GM18508 (cell line): ENCODE data around the gene CRTC2.

Experiments used
- ATAC-seq: cut with Tn5 transposase; IDR thresholded peaks from one replicate; pipeline ENCODE4 v1.9.1; 2021; ENCODE audit warnings: moderate number of reproducible peaks; ENCODE audit not compliant: insufficient read depth, unreplicated experiment

CRTC2 gene

DNA sequence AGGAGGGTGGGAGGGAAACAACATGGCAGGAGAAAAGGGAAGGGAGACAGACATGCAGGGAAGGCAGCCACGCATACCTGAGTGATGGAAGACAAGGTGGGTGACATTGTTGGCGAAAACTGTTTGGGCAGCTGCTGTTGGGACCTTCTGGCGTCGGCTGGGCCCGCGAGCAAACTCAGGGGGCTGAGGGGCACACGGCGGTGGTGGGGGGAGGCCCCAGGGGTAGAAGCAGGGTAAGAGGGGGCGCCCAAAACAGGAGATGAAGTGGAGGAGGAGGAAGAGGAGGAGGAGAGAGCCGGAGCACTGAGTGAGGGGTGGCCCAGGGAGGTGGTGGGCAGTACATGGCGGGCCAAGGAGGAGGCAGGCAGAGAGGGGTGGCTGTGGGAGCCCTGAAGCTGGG, 7.2 kb downstream of the CRTC2 start:
- ATAC-seq, result no peak

DNA sequence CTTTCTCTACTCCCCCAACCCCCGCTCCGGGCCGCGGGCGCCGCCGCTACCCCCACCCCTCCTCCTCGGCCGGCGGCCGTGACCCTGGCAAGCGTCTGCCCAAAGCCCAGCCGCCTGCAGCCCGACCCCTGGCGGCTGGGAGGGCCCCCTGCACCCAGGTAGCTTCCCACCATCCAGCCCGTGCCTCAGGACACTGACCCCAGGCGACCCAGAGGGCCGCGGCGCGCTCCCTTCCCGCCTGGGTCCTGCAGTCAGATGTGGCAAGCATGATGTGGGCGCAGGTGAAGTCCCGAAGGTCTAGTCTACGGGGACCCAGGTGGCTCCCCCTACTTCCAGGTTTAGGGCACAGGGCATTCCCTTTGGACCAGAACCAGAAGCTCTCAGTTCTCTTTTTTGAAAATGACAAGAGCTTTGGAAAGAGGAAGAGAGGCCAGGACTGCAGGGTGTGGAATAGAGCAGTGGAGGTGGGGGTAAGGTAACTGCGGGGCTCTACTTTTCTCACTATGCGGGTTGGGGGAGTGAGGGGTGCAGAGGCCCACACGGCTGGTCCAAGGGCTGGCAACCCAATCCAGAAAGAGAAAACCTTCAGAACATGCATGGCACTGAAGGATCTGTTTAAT, 11.7 kb downstream of the CRTC2 start, which contains the start of gene DENND4B:
Gene DENND4B, minus strand, starts transcription at position 97 of the 620 bp plus-strand sequence. CDS start 2,344 bp downstream, outside the sequence.
- no peak for ATAC-seq

DNA sequence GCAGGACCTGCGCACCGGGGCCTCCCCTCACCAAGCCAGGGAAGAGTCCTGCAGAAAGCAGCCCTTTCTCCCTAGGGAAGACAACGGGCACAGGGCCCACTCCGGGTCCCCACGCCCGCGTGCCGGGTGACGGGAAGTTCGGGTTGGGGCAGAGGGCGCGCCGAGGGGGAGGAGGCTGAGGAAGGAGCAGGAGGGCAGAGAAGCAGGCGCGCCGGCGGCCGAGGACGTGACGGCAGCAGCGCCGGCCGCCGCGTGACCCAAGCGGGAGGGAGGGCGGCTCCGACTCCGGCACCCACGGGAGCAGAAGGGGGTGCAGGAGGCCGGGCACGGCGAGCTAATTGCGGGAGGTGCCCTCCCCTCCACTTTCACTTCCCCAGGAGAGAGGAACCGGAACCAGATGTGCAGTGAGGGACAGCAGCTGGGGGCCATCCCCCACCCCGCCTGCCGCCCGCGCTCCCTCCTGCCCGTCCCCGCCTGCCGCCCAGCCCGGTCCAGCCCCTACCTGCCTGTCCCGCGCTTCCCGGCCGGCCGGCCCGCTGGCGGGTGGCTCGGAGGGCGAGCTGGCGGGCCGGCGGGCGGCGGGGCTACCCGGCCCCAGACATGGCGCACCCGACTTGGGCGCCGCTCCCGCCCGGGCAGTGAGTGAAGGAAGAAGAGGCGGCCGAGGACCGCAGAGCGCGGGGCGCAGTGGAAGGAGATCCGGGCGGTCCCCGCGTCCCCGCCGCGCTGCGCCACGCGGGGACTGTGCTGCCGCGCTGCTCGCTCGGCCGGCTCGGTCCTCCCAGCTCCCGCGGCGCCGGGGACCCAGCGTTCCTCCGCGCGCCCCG, 12.4 kb downstream of the CRTC2 start:
- peak; percentile 42 for ATAC-seq

DNA sequence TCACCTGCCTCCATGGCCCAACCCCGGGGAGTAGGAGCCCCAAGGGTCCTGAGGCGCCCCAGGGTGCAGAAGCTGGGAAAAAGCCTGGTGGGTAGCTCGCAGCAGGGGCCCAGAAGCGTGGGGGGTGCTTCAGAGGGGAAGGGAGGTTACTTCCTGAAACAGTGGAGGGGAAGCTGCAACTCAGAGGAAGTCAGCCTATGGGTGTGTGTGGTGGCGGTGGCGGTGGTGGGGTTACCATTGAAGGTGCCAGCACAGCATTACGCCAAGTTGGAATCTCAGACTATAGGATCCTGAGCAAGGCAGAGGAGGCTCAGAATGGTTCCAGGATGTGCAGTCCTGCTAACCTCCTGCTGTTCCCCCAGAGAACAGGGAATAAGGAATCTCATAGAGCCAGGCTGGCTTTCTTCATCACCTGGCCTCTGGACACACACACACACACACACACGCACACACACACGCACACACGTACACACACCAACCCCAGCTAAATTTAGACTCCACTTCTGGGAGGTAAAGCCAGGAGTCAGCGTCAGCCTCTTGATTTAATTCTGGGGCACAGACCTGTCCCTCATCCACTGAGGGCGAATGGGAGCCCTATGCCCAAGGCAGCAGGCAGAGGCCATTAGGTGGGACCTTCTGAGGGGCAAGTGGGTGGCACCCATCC, 13.1 kb downstream of the CRTC2 start:
- no peak for ATAC-seq

DNA sequence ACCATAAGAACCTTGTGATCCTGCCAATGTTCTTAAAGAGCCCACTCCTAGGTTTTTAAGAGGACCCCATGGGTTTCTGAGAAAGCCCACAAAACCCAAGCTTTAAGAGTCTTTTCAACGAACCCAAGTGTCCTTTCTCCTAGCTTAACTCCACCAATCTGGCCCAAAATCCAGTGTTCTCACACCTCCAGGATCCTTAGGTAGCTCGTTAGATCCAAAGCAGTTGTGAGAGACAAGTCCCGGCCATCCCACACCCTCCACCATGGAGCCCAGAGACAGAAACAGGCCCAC, 13.6 kb downstream of the CRTC2 start:
- ATAC-seq, result no peak

DNA sequence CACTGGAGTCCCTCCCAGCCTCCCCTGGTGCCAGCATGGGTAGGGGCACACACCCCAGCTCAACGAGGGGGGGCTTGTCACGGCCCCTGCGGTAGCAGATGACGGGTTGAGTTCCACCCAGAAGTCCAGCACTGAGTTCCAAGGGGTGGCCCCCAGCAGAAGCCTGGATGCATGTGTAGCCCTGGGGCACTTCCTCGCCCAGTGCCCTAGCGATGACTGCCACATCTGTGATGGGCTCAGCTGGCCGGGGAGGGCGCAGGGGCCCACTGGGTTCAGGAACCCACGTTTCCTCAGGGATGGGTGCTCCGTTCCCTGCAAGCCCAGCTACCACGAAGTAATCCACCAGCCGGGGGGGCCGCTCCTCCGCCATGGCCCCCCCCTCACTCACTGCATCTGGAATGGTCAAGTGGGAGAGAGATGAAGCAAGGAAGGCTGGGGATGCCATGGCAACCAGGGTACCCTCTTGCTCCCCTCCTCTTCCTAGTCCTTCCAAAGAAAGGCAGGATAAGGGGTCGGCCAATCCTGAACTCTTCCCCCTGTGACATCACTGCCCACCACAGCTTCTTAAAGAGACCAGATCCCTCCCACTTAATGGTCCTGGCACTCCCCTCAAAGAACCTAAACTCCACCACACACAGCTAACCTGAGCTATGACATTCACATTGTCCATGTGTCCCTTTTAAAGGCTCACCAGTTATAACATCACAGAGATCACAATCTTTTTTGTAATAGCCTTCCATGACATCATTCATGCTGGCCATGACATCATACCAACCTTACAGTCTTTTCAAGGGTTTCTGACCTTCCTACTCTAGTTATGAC, 14.2 kb downstream of the CRTC2 start:
- ATAC-seq, result no peak

DNA sequence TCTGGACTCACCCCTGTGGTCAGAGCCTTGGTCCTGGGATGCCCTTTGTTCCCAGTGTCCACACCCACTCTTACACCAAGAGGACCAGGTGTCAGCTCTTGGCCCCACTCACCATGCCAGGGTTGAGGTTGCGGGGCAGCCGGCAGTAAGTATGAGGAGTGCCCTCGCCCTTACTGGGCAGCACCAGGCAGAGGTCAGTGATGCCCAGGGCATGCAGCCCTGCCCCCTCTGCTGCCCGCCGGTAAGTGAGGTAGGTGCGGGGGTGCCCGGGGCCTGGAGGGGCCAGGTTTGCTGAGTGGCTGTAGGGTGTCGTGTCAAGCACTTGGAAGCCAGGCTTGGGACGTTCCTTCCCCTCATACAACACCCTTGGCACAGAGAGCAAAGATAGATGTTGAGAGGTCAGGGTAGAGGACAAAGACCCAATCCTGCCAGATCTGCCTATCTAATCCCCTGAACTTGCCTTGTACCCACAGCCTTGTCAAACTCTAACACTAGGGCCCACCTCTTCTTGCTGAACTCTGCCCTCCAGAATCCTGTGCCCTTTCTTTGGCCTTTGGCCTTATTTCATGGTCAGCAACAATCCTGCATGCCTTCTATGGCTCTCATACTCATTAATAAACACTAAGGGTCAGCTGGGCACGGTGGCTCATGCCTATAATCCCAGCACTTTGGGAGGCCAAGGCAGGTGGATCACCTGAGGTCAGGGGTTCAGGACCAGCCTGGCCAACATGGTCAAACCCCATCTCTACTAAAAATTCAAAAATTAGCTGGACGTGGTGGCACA, 15.5 kb downstream of the CRTC2 start:
- no peak for ATAC-seq

DNA sequence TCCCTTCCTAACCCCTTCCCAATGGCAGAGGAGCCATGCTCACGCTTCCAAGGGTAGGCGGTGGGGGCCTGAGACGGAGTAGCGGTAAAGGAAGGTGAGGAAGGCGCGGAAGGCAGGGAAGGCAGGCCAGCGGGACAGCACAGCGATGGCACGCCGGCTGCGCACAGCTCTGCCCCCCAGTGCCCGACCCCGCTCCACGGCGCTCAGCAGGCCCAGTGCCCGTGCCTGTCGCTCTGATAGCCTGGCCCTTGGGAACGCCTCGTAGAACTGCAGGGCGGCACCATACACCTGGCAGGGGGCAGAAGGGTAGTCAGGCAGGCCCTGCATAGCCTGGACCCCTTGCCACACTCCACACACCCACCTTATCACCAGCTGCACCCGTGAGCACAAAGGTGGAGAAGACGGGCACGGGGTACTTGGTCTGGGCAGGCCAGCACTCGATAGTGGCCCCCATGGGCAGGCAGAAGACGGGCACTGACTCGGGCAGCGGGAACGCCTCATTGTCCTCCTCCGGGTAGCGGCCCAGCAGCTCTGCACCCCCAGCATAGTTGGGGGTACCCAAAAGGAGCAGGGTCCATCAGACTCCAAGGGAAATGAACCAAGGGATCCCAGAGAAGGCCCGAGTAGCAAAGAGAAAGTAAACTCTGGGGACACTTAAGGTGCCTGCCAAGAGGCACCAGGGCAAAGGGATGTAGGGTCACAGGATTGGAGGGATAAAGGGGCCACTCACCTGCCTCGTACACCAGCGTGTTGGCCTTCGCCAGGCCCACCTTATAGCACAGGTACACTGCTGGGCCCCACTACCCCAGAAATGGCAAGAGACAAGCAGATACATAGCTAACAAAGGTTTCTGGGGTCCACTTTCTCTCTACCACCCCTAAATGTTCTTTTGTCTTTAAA, 16.3 kb downstream of the CRTC2 start:
- ATAC-seq, result no peak

DNA sequence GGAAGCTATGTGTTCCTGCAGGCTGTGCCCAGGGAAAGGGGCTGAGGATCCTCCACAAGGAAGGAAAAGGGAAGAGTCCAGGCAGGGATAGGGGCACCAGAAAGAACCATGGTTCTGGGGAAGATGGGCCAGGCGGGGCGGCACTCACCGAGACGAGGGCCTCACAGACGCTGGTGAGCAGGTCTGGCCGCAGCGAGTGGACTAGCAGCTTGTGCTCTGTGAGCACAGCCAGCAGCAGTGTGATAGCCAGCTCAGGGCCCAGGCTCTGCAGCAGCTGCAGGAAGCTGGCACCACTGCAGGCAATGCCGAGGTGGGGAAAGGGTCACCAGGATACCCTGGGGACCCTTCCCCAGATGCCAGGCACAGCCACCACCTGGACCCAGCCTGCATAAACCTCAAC, 17.7 kb downstream of the CRTC2 start:
- no peak for ATAC-seq

DNA sequence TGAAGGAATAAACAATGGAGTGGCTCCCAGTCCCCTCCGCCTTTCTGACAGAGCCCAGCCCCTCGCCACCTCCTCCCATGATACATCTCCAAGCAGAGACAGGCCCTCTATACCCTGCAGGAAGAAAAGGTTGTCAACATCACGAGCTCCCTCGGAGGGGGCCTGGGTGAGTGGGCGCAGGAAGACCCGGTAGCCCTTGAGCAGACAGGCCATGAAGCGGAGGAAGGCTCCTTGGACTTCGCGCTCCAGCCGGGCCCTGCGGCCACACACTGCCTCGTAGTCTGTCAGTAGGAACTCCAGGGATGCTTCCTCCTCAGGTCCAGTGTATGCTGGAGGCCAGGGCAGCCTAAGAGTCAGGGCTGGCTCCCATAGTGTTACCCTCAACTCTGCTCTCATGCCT, 18.9 kb downstream of the CRTC2 start:
- no peak for ATAC-seq

DNA sequence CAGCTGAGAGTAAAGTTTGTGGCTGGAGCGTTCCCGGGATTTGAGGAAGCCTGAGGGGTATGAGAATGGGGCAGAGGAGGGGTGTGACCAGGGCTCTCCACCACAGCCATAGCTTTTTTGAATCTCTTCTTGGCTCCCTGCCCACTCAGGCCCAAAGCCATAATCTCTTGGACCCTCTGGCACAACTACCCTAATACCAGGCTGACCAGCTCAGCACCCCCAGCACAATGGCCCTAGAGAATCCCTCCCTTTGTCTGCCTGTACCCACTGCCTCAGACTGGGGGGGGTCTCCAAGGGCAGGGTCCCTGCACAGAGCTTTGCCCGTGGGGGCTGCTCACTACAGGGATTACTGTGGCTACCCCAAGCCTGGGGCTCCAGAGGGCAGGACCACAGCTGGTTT, 19.4 kb downstream of the CRTC2 start:
- ATAC-seq, result no peak

DNA sequence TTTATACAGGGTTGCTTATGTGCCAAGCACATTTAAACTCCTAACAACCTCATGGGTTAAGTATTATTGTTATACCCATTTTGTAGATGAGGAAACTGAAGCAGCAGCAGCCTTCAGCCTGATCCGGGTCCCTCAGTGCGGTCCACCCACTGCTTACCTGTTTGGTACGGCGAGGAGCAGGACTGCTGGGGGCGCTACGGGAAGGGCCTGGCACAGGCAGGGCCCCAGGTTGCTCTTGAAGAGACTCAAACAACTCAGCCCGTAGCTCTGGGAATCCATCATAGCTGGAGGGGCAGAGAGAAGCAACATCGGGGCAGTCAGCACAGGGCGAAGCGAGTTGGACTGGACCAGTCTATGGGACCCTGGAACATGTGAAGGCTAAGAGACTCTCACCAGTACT, 21.1 kb downstream of the CRTC2 start:
- no peak for ATAC-seq

DNA sequence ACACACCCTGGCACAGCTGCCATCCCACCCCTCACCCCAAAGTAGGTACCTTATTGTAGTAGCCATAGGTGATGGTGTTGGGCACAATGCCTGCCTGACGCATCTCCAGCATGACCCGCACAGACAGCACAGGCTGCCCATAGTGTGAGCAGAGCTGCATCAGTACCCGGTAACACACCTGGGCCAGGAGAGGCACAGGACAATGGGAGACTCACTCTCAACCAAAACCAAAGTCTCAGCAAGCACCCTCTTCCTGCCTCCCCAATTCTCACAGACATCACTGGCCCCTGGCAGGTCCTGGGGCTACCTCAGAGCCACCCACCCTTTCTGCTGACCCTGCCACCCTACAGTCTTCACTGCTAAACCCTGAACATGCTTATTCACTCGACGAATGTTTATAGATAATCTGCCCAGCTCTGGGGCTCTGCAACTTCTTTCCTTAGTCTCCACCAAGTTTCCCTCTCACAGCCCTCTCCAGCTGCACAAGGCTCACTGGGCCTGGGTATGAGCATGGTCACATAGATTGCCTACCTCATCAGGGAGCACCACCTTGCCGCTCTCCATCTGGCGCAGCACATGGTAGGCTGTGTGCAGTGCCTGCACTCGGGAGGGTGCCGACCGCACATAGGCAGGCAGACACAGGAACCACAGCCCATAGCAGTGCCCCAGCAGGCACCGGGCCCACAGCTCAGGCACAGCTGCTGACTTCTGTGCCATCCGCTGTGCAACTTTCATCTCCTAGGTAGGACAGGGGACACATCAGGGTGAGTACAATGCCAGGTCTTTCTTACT, 22.2 kb downstream of the CRTC2 start:
- ATAC-seq, result no peak

DNA sequence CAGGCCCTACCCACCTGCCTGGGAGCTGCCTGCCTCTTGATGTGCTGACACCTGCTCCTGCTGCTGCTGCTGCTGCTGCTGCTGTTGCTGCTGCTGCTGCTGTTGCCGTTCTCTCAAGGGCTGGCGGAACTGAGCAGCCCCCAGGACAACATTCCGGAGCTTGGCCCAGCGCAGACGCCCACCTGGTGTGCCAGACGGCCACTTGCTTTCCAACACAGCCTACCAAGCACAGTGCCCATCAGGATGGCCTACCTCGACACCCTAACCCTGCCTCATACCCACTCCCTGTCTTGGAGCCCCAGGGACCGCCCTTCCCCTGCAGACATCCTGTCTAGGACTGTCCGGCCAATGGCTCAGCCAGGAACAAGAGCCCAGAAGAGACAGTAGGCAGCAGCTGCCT, 23.7 kb downstream of the CRTC2 start:
- ATAC-seq, result no peak

DNA sequence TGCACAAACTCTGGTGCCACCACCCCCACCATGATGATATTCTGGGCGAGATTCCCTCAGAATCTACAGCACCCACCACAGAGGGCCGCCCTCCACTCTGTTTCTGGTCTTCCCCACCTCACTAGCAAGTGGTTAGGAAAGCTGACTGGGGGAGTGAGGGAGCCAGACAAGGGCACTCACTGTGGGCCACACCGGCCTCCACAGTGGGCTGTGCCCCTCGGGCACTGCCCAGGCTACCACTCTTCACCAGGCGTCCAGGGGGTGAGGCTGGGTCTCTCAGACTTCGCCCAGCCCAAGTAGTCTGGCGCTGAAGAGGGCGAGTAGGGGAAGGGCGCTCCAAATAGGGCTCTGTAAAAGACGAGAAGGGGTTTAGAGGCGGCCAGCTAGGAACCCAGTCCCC, 24.5 kb downstream of the CRTC2 start:
- no peak for ATAC-seq

DNA sequence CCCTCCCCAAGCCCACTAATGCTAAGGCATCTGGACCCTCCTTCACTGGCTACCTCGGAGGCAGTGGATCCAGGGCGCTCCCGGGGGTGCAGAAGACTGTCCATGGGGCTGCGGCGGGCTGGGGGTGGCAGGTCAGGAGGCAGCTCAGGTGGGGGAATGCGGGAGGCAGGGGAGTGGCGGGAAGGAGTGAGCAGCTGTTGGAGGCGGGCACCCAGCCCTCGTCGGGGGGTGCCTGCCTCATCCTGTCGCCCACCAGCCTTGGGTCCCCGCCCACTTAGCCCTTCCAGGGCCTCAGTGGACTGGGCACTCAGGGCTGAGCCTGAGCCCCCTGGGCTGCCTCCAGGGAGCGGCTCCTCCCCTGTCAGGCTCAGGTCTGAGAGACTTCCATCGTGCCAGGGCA, 25.0 kb downstream of the CRTC2 start:
- no peak for ATAC-seq

DNA sequence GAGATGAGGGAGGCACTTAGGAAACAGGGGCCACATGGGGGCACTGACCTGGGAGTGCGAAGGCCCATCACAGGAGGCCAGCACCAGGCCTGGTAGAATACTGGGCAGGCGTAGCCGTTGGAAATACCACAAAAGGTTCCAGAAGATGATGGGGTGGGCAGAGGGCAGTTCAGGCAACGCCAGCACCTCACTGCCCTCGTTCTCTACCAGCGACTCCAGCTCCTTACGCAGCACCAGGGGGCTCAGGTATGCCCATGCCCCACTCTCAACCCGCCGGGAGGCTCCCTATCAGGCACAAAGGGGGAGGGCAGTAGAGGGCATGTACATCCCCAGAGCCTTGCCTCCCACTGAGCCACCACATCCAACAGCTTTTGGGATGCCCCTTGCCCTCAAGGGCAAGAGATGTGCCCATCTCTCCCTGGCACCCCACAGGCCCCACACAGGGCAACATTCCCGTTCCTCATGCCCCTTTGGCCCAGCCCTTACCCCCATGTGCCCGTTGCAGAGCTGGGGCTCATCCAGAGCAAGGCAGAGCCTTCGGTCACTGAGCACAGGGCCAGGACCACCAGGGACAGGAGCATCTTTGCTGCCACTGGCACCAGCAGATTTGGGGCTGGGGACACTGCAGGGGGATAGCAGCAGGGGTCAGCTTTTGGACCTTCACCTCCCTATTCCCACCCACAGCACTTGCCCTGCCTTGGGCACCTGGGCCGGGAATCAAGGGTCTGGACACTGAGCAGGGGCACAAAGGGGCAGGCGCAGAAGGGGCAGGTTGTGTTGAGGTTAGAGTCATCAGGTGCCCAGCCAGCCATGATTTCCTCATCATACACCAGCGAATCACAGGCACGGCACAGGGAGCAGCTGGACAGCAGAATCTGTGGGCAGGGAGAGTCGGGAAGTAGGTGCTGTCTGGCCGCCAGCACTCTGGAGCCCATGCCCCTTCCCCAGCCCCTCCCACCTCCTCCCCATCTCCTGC, 26.0 kb downstream of the CRTC2 start:
- ATAC-seq, result no peak
